ENCODE results near the gene FMN1.
A peak's percentile ranks its signal among the peaks of the same experiment; 100 is the strongest.

FMN1 gene

GRCh38 chr15:33008284-33008995 lies 186.1 kb downstream of the FMN1 start:
- no peak for DNase-seq

- no peak for DNase-seq
Measured at GRCh38 chr15:33007303-33007855, 187.1 kb downstream of the FMN1 start.

DNA sequence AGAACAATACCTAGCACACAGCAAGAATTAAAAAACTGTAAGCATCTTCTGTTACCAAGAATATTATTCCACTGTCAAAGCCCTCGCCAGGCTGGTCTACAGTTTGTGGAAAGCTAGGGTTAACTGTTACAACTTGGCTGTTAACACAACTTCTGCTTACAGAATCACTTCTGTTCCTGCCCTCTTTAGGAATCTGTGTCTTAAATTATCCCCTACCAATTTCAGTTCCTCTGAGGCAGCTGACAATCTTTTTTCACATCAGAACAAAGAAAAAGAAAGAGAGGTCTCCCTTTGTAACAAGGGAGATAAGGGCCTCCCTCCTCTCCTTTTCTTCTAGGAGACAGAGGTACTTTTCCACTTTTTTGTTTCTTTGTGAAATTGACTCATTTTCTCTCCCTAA lies 188.9 kb downstream of the FMN1 start:
- no peak for DNase-seq

- DNase-seq, result no peak
Measured at GRCh38 chr15:33001926-33002325, 192.6 kb downstream of the FMN1 start.

DNA sequence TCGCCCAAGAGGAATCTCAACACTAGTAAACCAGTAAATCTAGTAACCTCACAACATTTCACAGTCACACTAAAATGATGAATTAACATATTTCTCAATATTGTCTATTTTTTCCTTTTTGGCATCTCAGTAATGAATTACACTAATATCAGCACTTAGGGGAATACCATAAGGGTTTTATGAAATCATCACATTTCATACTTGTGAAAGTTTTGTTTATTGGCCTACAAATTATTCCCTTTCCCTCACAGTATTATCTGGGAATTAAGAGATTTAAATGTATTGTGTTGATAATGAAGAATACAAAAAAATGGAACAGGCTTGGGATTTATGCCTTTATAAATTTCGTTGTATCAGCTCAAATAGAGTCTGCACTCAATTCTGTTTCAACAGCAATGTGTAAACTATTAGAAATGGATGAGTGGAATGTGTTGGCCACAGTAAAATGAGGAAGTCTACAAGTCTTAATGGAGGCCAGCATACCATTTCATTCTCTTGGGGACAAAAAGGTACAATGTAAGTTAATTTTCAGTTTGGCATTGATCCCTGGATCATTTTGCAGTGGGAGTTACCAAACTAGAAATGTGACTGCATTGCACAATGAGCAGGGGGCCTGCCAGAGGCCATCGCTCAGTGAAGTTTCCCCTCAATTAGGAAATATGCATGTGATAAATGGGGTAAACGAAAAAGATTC lies 195.4 kb downstream of the FMN1 start:
- DNase-seq, result no peak

DNA sequence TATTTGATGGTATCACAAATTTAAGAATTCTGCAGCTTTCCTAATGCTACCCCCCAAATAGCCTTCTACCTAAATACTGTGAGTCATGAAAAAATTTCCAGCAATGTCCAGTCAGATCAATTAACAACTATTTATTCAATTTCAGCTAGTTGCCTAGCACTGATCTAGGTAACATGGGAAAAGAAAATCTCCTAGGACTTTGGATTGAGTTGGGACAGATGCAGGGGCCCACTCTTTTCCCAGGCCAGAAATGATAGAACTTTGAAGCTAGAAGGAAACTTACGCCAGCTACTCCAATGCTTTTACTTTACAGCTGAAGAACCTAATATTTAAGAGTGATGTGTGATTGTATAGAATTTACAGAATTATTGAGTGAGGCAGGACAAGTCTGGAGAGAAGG lies 196.3 kb downstream of the FMN1 start:
- no peak for DNase-seq

DNA sequence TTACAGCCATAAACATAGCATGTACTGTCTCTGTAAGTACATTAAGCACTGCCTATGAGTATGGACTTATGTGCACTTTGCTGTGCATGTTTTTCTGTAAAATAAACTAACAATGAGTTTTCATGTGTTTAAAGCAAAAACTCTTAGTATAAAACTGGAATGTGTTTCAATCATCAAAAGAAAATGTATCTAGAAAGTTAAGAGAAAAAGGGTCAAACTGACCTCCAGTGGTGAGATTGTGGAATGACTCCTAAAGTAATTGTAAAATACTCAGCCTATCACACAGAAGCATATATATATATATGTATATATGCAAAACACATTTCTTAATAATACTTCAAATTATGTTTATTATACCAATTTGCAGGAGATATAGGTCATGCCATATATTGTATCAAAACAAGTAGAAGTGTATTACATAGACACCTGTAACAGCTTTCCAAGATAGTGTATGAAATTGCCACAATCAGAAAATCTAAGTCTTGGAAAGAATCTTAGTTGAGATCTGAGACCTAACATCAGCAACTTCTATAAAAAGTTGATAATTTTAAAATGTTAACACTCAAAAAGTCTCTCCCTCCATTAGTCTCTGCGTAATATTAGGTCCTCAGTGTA lies 199.6 kb downstream of the FMN1 start:
- peak; percentile 2 for DNase-seq

GRCh38 chr15:32993285-32993684 lies 201.2 kb downstream of the FMN1 start:
- DNase-seq, result peak; percentile 1

DNA sequence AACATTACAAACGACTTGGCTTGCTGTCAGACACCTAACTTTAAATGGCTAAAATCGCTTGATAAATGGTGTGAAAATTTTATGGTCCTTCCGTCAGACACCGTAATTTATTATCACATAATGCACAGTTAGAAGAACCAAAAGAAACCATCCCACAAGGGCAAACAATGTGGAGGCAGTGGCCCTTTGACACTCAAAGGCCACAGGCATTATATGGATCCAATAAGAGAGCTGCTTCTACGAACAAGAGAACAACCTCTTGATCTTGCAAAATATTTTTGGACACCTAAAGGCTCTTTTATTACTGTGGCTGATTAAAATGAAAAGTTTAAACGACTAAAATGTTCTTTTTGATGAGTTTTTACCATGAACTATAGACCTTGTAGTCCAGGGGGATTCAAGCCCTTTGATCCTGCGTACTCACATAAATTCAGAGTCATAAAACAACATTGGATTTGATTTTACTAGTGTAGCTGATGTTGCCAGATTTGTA lies 202.8 kb downstream of the FMN1 start:
- DNase-seq, result no peak

DNA sequence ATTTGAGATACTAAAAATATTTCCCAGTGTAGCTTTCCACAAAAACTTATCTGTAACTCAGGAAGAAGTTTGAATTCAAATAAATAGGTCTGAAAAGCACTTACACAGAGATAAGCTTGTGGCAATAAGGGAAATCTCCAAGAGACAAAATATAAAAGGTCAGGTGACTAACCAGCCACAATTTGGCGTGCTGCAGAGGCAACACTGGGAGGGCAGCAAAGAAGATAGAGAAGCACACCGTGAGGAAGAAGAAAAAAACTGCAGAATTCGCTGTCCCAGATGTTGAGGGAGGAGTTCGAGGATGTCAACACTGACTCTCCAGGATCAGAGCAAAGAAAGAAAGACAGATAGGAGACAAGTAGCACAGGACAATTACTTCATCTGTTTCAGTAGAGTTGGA lies 204.4 kb downstream of the FMN1 start:
- DNase-seq, result no peak

GRCh38 chr15:32987067-32987466 lies 207.4 kb downstream of the FMN1 start:
- DNase-seq, result no peak

- DNase-seq, result no peak
Measured at GRCh38 chr15:32986147-32986546, 208.4 kb downstream of the FMN1 start.

DNA sequence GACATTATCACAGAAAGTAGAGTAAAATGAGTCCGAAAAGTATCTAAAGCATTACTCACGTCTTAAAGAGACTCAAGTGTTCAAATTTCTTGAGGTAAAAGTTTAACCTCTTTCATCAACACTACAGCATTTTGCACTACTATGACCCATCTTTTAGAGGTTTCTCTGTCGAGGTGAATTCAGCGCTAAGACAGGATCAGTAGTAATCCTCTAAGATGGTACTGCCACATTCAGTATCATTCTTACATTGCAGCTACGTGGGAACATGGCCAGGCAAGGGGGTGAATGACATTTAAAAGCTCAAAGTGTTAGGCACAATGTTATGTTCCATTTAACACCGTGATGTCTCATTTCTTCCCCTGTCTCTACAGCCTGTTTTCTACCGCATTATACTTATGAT lies 210.8 kb downstream of the FMN1 start:
- DNase-seq, result no peak

GRCh38 chr15:32982001-32982400 lies 212.5 kb downstream of the FMN1 start:
- no peak for DNase-seq

- DNase-seq, result no peak
Measured at GRCh38 chr15:32981536-32981935, 213.0 kb downstream of the FMN1 start.

- DNase-seq, result no peak
Measured at GRCh38 chr15:32979710-32980109, 214.8 kb downstream of the FMN1 start.

GRCh38 chr15:32977506-32977905 lies 217.0 kb downstream of the FMN1 start:
- no peak for DNase-seq

DNA sequence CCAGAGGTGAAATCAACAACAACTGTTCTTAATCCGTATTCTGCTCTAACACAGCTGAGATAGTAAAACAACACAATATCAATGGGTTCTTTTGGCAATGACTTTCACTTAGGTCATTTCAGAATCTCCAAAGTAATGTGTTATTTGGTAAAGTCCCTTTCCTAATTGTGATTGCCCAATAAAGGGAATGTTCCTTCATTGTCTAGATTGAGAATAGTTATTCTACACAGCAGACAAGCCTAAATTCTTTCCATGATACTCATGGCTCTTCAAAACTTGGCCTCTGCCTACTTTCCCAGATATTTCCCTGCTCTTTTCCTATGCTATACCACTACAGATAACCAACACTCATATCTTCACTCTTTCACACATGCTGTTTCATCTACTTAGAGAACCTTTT lies 219.8 kb downstream of the FMN1 start:
- no peak for DNase-seq

DNA sequence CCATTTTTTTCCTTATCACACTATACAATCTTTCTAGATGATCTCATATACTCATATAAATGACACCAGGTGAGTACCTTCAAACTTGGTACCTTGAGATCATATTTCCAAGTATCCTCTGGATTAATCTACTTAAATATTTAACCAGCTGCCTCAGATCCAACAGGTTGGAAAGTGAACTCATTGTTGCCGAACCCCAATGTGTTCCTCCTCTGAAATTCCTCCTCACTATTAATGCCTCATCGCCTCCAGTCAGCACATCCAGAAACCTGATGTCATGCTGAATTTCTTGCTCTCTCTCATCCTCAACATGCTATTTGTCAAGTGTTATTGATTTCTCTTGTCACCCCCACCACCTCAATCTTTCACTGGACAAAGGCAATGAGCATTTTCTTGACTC lies 221.8 kb downstream of the FMN1 start:
- DNase-seq, result no peak

GRCh38 chr15:32970847-32971246 lies 223.7 kb downstream of the FMN1 start:
- no peak for DNase-seq

DNA sequence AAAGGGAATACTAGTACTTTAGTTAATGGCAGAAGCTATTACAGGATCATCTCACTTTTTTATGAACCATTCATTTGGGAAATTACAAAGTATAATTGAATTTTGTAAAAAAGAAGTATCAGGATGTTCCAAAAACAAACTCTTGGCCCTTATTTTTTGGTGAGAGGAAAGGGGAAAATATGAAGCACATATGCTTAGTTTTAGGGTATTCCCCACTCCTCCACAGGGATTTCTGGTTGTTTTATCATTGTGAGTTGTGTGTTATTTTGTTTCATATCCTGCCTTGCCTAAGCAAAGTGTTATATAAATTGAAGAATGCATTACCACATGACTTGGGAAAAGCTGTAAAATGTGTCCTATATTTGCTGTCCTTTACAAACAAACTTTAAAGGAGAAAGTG lies 227.0 kb downstream of the FMN1 start:
- DNase-seq, result no peak

DNA sequence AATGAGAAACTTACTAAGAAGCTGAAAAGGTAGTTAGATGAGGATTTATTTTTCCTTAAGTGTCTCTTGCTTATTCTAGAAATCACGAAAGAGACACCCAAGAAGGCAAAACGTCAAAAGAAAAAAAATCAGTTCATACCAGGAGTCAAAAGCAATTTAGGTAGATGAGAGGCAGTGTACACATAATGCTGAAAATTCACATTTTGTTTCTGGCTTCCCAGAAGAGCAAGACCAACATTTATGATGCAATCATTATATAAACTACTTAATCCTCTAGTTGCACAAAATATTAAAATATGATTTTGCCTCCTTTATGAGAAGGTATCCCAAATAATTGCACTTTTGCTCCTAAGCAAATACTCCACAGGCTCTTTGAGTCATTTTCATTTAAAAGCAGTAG lies 228.0 kb downstream of the FMN1 start:
- no peak for DNase-seq

DNA sequence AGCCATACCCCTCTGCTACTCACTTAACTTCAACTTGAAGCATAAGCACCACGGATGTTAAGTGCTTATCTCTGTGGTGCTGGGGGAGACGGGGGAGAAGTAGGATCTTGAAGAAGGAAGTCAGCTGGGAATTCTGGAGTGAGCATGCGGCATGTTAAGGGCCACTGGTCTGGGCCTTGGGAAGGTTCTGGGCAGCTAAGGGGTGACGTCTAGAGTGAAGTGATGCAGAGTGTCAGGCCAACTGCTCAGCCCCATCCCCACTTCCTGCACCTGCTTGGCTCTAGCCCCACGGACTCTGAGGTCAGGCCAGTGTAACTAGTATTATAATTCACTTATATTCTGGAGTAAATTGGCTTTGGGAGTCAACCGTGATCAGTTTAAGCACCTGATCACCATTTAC lies 228.6 kb downstream of the FMN1 start:
- DNase-seq, result no peak

GRCh38 chr15:32959077-32959476 lies 235.4 kb downstream of the FMN1 start:
- DNase-seq, result no peak

All from NCI-H748 treated with DMSO at 0.1 percent for 48 hours (cell line).